IMR-90 (cell line): ENCODE results near the gene CRYBB1. TPM values are rescaled to one million over a fixed set of nuclear protein-coding genes. Genes with fewer than 3 reads are reported as not detected.
A peak's percentile ranks its signal among the peaks of the same experiment; 100 is the strongest.

Experiments used
- ATAC-seq: fragments of 200-7000 bp; cut with Tn5 transposase; 2 replicates; pipeline ENCODE4 v1.9.1; 2020; ENCODE audit warnings: low read depth, mild to moderate bottlenecking, moderate library complexity
- BruUV-seq: library from RNA; stranded (reverse); fragments of 400-500 nt; replicated peaks from 2 replicates; lab custom pipeline; 2021; lab: Mats Ljungman, UMichigan
- CTCF ChIA-PET: fragments of 300-600 bp; formaldehyde crosslinking; extraction: SDS; loops from one replicate; lab custom pipeline; 2021; ENCODE audit warnings: antibody characterized with exemption; lab: Yijun Ruan, JAX
- POLR2A ChIA-PET: fragments of 300-600 bp; sonication (Branson Sonifier 250); formaldehyde crosslinking; loops from one replicate; lab custom pipeline; 2022; ENCODE audit warnings: antibody characterized with exemption; ENCODE audit not compliant: unreplicated experiment; lab: Charles Lee
- DNase-seq: peaks from one replicate; pipeline ENCODE4 v3.0.0; 2013
- H2AFZ ChIP-seq: replicated peaks from 2 replicates; pipeline ENCODE3; 2013; ENCODE audit warnings: low read length, mild to moderate bottlenecking; ENCODE audit not compliant: poor library complexity
- H2AK5ac ChIP-seq: 2 replicates; pipeline ENCODE4 v1.6.1; 2013; ENCODE audit warnings: low read depth, low read length, inconsistent platforms
- H2AK9ac ChIP-seq: replicated peaks from 2 replicates; pipeline ENCODE3; 2013; ENCODE audit warnings: mild to moderate bottlenecking, low read depth, low read length, moderate library complexity; ENCODE audit not compliant: poor library complexity
- H2BK120ac ChIP-seq: 2 replicates; pipeline ENCODE4 v1.6.1; 2013; ENCODE audit warnings: low read depth, low read length, inconsistent platforms
- H2BK15ac ChIP-seq: 3 replicates; pipeline ENCODE4 v1.6.1; 2013; ENCODE audit warnings: low read depth, low read length, inconsistent platforms
- H2BK20ac ChIP-seq: 2 replicates; pipeline ENCODE4 v1.6.1; 2013; ENCODE audit warnings: low read depth, mild to moderate bottlenecking, inconsistent platforms, low read length, moderate library complexity
- H2BK5ac ChIP-seq: 2 replicates; pipeline ENCODE4 v1.6.1; 2013; ENCODE audit warnings: mild to moderate bottlenecking, low read depth, low read length, inconsistent platforms; ENCODE audit not compliant: poor library complexity, severe bottlenecking
- H3K14ac ChIP-seq: replicated peaks from 2 replicates; pipeline ENCODE4 v1.6.1; 2013; ENCODE audit warnings: low read depth, low read length, inconsistent platforms
- H3K18ac ChIP-seq: 2 replicates; pipeline ENCODE4 v1.6.1; 2013; ENCODE audit warnings: low read depth, low read length, control low read depth
- H3K23ac ChIP-seq: 2 replicates; pipeline ENCODE4 v1.6.1; 2013; ENCODE audit warnings: low read depth, low read length, inconsistent platforms
- H3K27ac ChIP-seq: 2 replicates; pipeline ENCODE4 v1.5.1; 2013; ENCODE audit warnings: mild to moderate bottlenecking, control low read depth, low read length; ENCODE audit not compliant: insufficient read depth
- H3K27me3 ChIP-seq: 2 replicates; pipeline ENCODE4 v1.6.1; 2013; ENCODE audit warnings: low read length; ENCODE audit not compliant: control insufficient read depth, insufficient read depth
- H3K36me3 ChIP-seq: 2 replicates; pipeline ENCODE4 v1.6.1; 2013; ENCODE audit warnings: low read length, mixed read lengths; ENCODE audit not compliant: control insufficient read depth, insufficient read depth
- H3K4ac ChIP-seq: 2 replicates; pipeline ENCODE4 v1.6.1; 2013; ENCODE audit warnings: low read depth, low read length, inconsistent platforms
- H3K4me1 ChIP-seq: 2 replicates; pipeline ENCODE4 v1.6.1; 2013; ENCODE audit warnings: low read length, mixed read lengths; ENCODE audit not compliant: control insufficient read depth, insufficient read depth
- H3K4me2 ChIP-seq: 2 replicates; pipeline ENCODE4 v1.6.1; 2013; ENCODE audit warnings: low read depth, mild to moderate bottlenecking, control low read depth, low read length, moderate library complexity
- H3K4me3 ChIP-seq: 2 replicates; pipeline ENCODE4 v1.5.1; 2013; ENCODE audit warnings: low read depth, mild to moderate bottlenecking, control low read depth, low read length, moderate library complexity; ENCODE audit not compliant: insufficient read depth
- H3K56ac ChIP-seq: 2 replicates; pipeline ENCODE4 v1.6.1; 2013; ENCODE audit warnings: low read length, inconsistent platforms; ENCODE audit not compliant: insufficient read depth; ENCODE audit errors: extremely low read depth
- H3K79me1 ChIP-seq, 2 experiments: 2 replicates each; pipeline ENCODE4 v1.6.1; 2013; ENCODE audit warnings: low read length in 2 of 2, inconsistent platforms in 1 of 2, low read depth in 1 of 2
- H3K9ac ChIP-seq: 2 replicates; pipeline ENCODE4 v1.6.1; 2013; ENCODE audit warnings: low read depth, low read length, control low read depth
- H3K9me1 ChIP-seq: 2 replicates; pipeline ENCODE4 v1.6.1; 2013; ENCODE audit warnings: low read length, inconsistent platforms; ENCODE audit not compliant: insufficient read depth
- H3K9me3 ChIP-seq: 2 replicates; pipeline ENCODE4 v1.6.1; 2013; ENCODE audit warnings: low read length; ENCODE audit not compliant: control insufficient read depth, insufficient read depth
- H4K20me1 ChIP-seq: 2 replicates; pipeline ENCODE4 v1.6.1; 2013; ENCODE audit warnings: low read length, inconsistent platforms; ENCODE audit not compliant: insufficient read depth
- H4K5ac ChIP-seq: 2 replicates; pipeline ENCODE4 v1.6.1; 2013; ENCODE audit warnings: mild to moderate bottlenecking, low read depth, low read length, control low read depth
- H4K8ac ChIP-seq, 2 experiments: 2 replicates each; pipeline ENCODE4 v1.6.1; 2013; ENCODE audit warnings: low read depth in 2 of 2, low read length in 2 of 2, control low read depth in 1 of 2, inconsistent platforms in 1 of 2
- H4K91ac ChIP-seq: 2 replicates; pipeline ENCODE4 v1.6.1; 2013; ENCODE audit warnings: low read depth, low read length, inconsistent platforms; ENCODE audit not compliant: insufficient read depth
- BHLHE40 ChIP-seq: fragments of 150-350 bp; IDR thresholded peaks from 2 replicates; pipeline ENCODE4 v1.6.1; 2016; ENCODE audit warnings: mild to moderate bottlenecking, low read depth, low read length
- CEBPB ChIP-seq: IDR thresholded peaks from 2 replicates; pipeline ENCODE4 v1.6.1; 2012; ENCODE audit warnings: low read depth, low read length, improper control_type of control experiment
- CHD1 ChIP-seq: IDR thresholded peaks from 2 replicates; pipeline ENCODE4 v1.6.1; 2012; ENCODE audit warnings: low read depth, low read length, improper control_type of control experiment
- FOS ChIP-seq: fragments of 150-350 bp; IDR thresholded peaks from 2 replicates; pipeline ENCODE4 v1.6.1; 2016; ENCODE audit warnings: low read depth, low read length
- MAFK ChIP-seq: IDR thresholded peaks from 2 replicates; pipeline ENCODE4 v1.6.1; 2012; ENCODE audit warnings: low read depth, low read length, improper control_type of control experiment
- MAZ ChIP-seq: IDR thresholded peaks from 2 replicates; pipeline ENCODE4 v1.6.1; 2012; ENCODE audit warnings: low read depth, mild to moderate bottlenecking, low read length, improper control_type of control experiment, moderate library complexity, borderline replicate concordance
- MXI1 ChIP-seq: IDR thresholded peaks from 2 replicates; pipeline ENCODE4 v1.6.1; 2012; ENCODE audit warnings: low read depth, mild to moderate bottlenecking, low read length, moderate library complexity, borderline replicate concordance
- NFE2L2 ChIP-seq: fragments of 150-350 bp; IDR thresholded peaks from 2 replicates; pipeline ENCODE4 v1.6.1; 2016; ENCODE audit warnings: low read depth, mild to moderate bottlenecking, low read length
- POLR2A ChIP-seq: IDR thresholded peaks from 2 replicates; pipeline ENCODE4 v1.6.1; 2012; ENCODE audit warnings: mild to moderate bottlenecking, low read depth, low read length
- RAD21 ChIP-seq: IDR thresholded peaks from 2 replicates; pipeline ENCODE4 v1.6.1; 2012; ENCODE audit warnings: low read length, improper control_type of control experiment
- RCOR1 ChIP-seq: IDR thresholded peaks from 2 replicates; pipeline ENCODE4 v1.6.1; 2012; ENCODE audit warnings: mild to moderate bottlenecking, low read length, improper control_type of control experiment; ENCODE audit not compliant: insufficient replicate concordance
- RFX5 ChIP-seq: IDR thresholded peaks from 2 replicates; pipeline ENCODE4 v1.8.0; 2012; ENCODE audit warnings: low read depth, mild to moderate bottlenecking, low read length, moderate library complexity
- SMC3 ChIP-seq: fragments of 150-350 bp; IDR thresholded peaks from 2 replicates; pipeline ENCODE4 v1.6.1; 2016; ENCODE audit warnings: low read depth, mild to moderate bottlenecking, antibody characterized with exemption, low read length, moderate library complexity
- WGBS, 2 experiments: methylation state at CpG; one replicate each; pipeline versions ENCODE4 v1.1.5 to v1.1.7; 2013; ENCODE audit warnings: missing lambda C conversion rate in 2 of 2; ENCODE audit not compliant: insufficient read length in 1 of 2; ENCODE audit errors: extremely low coverage in 2 of 2; 5-methylcytosine and 5-hydroxymethylcytosine counted together
- dilution Hi-C: fragments of 300-500 bp; cut with HindIII; formaldehyde crosslinking; loops from one replicate; pipeline ENCODE4 v1.14.3; 2018; ENCODE audit warnings: low sequenced_read_pairs; ENCODE audit not compliant: unreplicated experiment
- in situ Hi-C: fragments of 300-500 bp; cut with MboI; formaldehyde crosslinking; loops from 3 replicates; pipeline ENCODE4 v1.14.3; 2019; ENCODE audit warnings: low sequenced_read_pairs, inconsistent platforms, mixed read lengths
- intact Hi-C: fragments of 100-400 bp; cut with micrococcal nuclease; formaldehyde crosslinking; loops from 2 replicates; pipeline ENCODE4 v1.10.0; 2022
- polyA plus RNA-seq, 3 experiments: library from polyadenylated mRNA; depleted of rRNA; stranded (reverse); fragments of >200 nt; gene quantifications; 2 replicates each; pipeline ENCODE4 v1.2.3, GENCODE V29; 2012; ENCODE audit warnings: low replicate concordance in 1 of 3
- total RNA-seq: library from RNA; depleted of rRNA; stranded (reverse); fragments of >200 nt; gene quantifications from 2 replicates; pipeline ENCODE4 v1.2.3, GENCODE V29; 2012
- TF ChIP-seq, protein P1 (sequence below): conservative IDR thresholded peaks from 2 replicates; pipeline ENCODE4 v1.5.1; 2012; ENCODE audit warnings: mild to moderate bottlenecking, low read depth, low read length, improper control_type of control experiment
- TF ChIP-seq, protein P2 (sequence below): fragments of 150-350 bp; IDR thresholded peaks from 2 replicates; pipeline ENCODE4 v1.6.1; 2017; ENCODE audit warnings: mild to moderate bottlenecking, antibody characterized with exemption, low read length, low read depth
- TF ChIP-seq, protein P3 (sequence below): fragments of 150-350 bp; IDR thresholded peaks from 2 replicates; pipeline ENCODE4 v1.6.1; 2016; ENCODE audit warnings: low read depth, mild to moderate bottlenecking, low read length, moderate library complexity, borderline replicate concordance

Gene CRYBB1
- total and polyA plus RNA-seq, 2 of the 4 experiments (the other 2 are of a cell fraction) = not detected

DNA sequence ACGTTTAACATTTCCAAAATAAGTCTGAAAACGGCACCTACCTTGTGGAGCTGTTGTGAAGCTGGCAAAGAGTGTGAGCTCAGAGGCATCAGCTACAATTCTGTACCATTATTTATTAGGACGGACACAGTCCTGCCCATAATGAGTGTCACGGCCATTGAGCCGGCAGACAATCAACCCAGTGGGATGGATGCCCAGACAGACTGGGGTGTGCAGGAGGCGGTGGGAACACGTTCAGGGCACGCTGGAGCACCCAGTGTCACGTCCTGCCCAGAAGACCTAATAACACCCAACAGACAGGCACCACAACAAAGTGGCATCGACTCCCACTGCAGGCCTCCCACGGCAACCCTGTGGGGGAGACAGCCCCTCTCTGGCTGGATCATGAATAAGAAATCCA lies 62.3 kb downstream of the CRYBB1 start:
- Histone ChIP-seq H2BK5ac (peak overlapping the region; percentile 16), H3K14ac (no peak overlapping the region), H3K27ac (no peak overlapping the region), H2AK9ac (no peak overlapping the region), H3K9me1 (peaks cover 38% of the 10 kb centered on the region), H2AK5ac (peak overlapping the region; percentile 56; the same call in 1 of the 2 replicates), H3K4me2 (no peak overlapping the region), H4K91ac (peak overlapping the region; percentile 7), H3K36me3 (no peaks in the 10 kb centered on the region), H4K20me1 (no peaks in the 10 kb centered on the region; the same call in none of the 2 replicates), H3K4me3 (no peak overlapping the region), H3K9me3 (no peaks in the 10 kb centered on the region), H2AFZ (no peak overlapping the region), H3K27me3 (no peaks in the 10 kb centered on the region), H2BK120ac (0 out of 2 replicates have a peak overlapping the region, but pooled peaks have one; percentile 29), H4K8ac (no peak overlapping the region), H4K5ac (no peak overlapping the region), H2BK20ac (peak overlapping the region; percentile 15; the same call in 1 of the 2 replicates), H3K9ac (no peak overlapping the region), H3K79me1 (peaks cover 50 to 78% of the 10 kb centered on the region in 2 experiments), H3K56ac (no peak overlapping the region), H3K18ac (no peak overlapping the region), H2BK15ac (no peak overlapping the region; the same call in 2 of the 3 replicates), H3K4ac (peak overlapping the region; percentile 58; the same call in 1 of the 2 replicates), H3K4me1 (peaks cover 24% of the 10 kb centered on the region), H3K23ac (no peak overlapping the region)
- ChIA-PET CTCF (no interaction called here), POLR2A (no interaction called here)
- 94% methylated on average over 3 of the region's 11 CpGs; no CpG with 5 or more reads in 1 of the 2 experiments for WGBS, 2 experiments
- DNase-seq = no peak
- dilution Hi-C loops = no loop called here
- ATAC-seq = no peak
- intact Hi-C loops = no loop called here
- no TSS peak for BruUV-seq
- in situ Hi-C loops = no loop called here
- TF ChIP-seq MXI1 = no peak
- no peak for TF ChIP-seq MAZ
- no peak for TF ChIP-seq RCOR1
- no peak for TF ChIP-seq MAFK
- TF ChIP-seq, protein P1, sequence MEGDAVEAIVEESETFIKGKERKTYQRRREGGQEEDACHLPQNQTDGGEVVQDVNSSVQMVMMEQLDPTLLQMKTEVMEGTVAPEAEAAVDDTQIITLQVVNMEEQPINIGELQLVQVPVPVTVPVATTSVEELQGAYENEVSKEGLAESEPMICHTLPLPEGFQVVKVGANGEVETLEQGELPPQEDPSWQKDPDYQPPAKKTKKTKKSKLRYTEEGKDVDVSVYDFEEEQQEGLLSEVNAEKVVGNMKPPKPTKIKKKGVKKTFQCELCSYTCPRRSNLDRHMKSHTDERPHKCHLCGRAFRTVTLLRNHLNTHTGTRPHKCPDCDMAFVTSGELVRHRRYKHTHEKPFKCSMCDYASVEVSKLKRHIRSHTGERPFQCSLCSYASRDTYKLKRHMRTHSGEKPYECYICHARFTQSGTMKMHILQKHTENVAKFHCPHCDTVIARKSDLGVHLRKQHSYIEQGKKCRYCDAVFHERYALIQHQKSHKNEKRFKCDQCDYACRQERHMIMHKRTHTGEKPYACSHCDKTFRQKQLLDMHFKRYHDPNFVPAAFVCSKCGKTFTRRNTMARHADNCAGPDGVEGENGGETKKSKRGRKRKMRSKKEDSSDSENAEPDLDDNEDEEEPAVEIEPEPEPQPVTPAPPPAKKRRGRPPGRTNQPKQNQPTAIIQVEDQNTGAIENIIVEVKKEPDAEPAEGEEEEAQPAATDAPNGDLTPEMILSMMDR = no peak
- no peak for TF ChIP-seq SMC3
- TF ChIP-seq, protein P2, sequence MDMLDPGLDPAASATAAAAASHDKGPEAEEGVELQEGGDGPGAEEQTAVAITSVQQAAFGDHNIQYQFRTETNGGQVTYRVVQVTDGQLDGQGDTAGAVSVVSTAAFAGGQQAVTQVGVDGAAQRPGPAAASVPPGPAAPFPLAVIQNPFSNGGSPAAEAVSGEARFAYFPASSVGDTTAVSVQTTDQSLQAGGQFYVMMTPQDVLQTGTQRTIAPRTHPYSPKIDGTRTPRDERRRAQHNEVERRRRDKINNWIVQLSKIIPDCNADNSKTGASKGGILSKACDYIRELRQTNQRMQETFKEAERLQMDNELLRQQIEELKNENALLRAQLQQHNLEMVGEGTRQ = no peak
- TF ChIP-seq RAD21 = no peak
- no peak for TF ChIP-seq NFE2L2
- TF ChIP-seq POLR2A = no peak
- TF ChIP-seq BHLHE40 = no peak
- no peak for TF ChIP-seq CHD1
- TF ChIP-seq CEBPB = no peak
- TF ChIP-seq, protein P3, sequence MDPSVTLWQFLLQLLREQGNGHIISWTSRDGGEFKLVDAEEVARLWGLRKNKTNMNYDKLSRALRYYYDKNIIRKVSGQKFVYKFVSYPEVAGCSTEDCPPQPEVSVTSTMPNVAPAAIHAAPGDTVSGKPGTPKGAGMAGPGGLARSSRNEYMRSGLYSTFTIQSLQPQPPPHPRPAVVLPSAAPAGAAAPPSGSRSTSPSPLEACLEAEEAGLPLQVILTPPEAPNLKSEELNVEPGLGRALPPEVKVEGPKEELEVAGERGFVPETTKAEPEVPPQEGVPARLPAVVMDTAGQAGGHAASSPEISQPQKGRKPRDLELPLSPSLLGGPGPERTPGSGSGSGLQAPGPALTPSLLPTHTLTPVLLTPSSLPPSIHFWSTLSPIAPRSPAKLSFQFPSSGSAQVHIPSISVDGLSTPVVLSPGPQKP = no peak
- no peak for TF ChIP-seq RFX5
- no peak for TF ChIP-seq FOS
